ENCODE results near the gene CCDC24.

CCDC24 gene

GRCh38 chr1:44033756-44034155, 42.4 kb downstream of the CCDC24 start:
- no peak overlapping the region for H3K4me3 ChIP-seq (ENCODE audit: low read depth, low read length)
- TF ChIP-seq CTCF (IDR thresholded peaks at IDR 0.05; ENCODE audit: insufficient read depth, low read depth, low read length, missing control alignments), result no peak
- DNase-seq (ENCODE audit: low read depth), result no peak

- no peak for TF ChIP-seq CTCF (IDR thresholded peaks at IDR 0.05; ENCODE audit: insufficient read depth, low read depth, low read length, missing control alignments)
- DNase-seq (ENCODE audit: low read depth), result no peak
- no peak overlapping the region for H3K4me3 ChIP-seq (ENCODE audit: low read depth, low read length)
Observed at GRCh38 chr1:44034423-44034822, 43.0 kb downstream of the CCDC24 start.

GRCh38 chr1:44034976-44035716, 43.7 kb downstream of the CCDC24 start:
- no peak for TF ChIP-seq CTCF (IDR thresholded peaks at IDR 0.05; ENCODE audit: insufficient read depth, low read depth, low read length, missing control alignments)
- no peak for DNase-seq (ENCODE audit: low read depth)
- H3K4me3 ChIP-seq (ENCODE audit: low read depth, low read length), result no peak overlapping the region

- TF ChIP-seq CTCF (IDR thresholded peaks at IDR 0.05; ENCODE audit: insufficient read depth, low read depth, low read length, missing control alignments), result no peak
- H3K4me3 ChIP-seq (ENCODE audit: low read depth, low read length), result no peak overlapping the region
- DNase-seq (ENCODE audit: low read depth), result no peak
Observed at GRCh38 chr1:44035726-44036408, 44.5 kb downstream of the CCDC24 start.

- TF ChIP-seq CTCF (IDR thresholded peaks at IDR 0.05; ENCODE audit: insufficient read depth, low read depth, low read length, missing control alignments), result peak; percentile 83
- no peak overlapping the region for H3K4me3 ChIP-seq (ENCODE audit: low read depth, low read length)
- peak; percentile 68 for DNase-seq (ENCODE audit: low read depth)
Observed at GRCh38 chr1:44036409-44037139, 45.2 kb downstream of the CCDC24 start.

- TF ChIP-seq CTCF (IDR thresholded peaks at IDR 0.05; ENCODE audit: insufficient read depth, low read depth, low read length, missing control alignments), result no peak
- DNase-seq (ENCODE audit: low read depth), result no peak
- H3K4me3 ChIP-seq (ENCODE audit: low read depth, low read length), result no peak overlapping the region
Observed at GRCh38 chr1:44037154-44037553, 45.8 kb downstream of the CCDC24 start.
